Stimulated activated CD8-positive, alpha-beta memory T cell treated with anti-CD3 and anti-CD28 coated beads, Interleukin-15, amount 100 ng/mL, for 1 hour (primary cell): ENCODE data around the gene GTF3C1.

Experiments used
- DNase-seq: peaks from one replicate; pipeline ENCODE4 v3.0.0-alpha.2; 2020; ENCODE audit warnings: low read depth

Gene GTF3C1

DNA sequence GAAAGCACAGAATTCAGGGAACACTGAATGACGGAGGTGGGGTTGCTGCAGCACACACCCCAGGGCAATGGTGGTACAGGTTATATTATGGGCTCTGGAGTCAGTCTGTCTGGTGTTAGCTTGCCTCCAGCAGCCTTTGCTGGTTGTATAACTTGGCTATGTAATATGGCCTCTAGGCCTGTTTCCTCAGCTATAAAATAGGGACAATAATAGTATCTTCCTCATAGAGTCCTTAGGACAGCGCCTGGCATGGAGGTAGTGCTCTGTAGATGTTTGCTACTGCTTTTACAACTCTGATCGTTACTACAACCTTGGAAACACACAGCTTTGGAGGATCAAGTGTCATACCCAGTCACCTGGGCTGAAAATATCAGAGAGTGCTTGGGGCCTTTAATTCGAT is 31.5 kb downstream of the GTF3C1 start:
- no peak for DNase-seq

GRCh38 chr16:27517664-27518063 is 32.0 kb downstream of the GTF3C1 start:
- no peak for DNase-seq

DNA sequence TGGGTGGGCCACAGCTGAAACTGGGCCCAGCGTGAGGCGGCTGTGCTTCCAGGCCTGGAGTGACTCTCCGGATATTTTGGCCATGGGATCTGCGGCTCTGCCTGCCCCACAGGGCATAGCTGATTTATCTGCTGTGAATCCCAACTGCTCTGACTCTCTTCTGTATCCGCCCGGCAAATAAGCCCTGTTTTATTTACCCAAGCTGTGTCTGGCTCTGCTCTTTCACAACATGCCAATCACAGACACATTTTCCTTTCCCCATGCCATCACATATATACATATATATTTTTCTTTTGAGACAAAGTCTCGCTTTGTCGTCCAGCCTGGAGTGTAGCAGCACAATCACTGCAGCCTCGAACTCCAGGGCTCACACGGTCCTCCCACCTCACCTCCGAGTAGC is 33.3 kb downstream of the GTF3C1 start:
- DNase-seq: no peak

GRCh38 chr16:27515874-27516353 is 33.8 kb downstream of the GTF3C1 start:
- no peak for DNase-seq

DNA sequence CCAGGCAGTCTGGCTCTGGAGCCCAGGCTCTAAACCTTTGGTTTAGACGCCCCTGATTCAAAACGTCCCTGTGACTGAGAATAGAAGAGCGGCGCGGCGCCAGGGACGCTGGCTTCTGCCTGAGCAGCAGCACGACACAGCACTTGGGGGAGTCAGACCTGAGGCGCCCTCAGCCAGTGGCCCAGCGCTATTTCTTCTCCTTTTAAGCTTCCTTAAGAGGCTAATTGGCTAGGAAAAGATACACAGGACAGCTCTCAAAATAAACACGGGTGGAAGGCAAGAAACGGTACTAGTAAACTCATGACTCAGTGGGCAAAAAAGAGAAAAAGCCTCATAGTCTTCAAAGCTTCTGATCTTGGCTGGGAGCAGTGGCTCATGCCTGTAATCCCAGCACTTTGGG is 34.9 kb downstream of the GTF3C1 start:
- no peak for DNase-seq

- no peak for DNase-seq
Observed at GRCh38 chr16:27511657-27512448, 37.9 kb downstream of the GTF3C1 start.

DNA sequence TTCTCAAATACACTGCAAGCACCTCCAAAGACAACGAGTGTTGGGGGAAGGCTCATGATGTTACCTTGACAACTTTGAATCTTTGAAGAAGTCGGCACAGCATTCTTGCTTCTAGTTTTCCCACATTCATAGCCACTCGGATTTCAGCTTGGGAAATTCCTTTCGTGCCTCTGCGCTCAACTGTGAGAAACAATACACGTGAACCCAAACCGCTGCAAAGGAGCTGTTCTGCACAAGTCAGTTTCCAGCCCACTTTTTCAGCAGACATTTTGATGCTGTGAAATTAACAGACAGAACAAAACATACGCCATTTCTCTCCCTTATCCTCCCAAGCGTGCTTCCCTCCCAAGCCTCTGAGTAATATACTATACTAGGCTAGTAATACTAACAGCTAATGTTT is 41.2 kb downstream of the GTF3C1 start:
- no peak for DNase-seq

GRCh38 chr16:27506771-27507170 is 42.9 kb downstream of the GTF3C1 start:
- no peak for DNase-seq

- no peak for DNase-seq
Observed at GRCh38 chr16:27505297-27506236, 44.1 kb downstream of the GTF3C1 start.

DNA sequence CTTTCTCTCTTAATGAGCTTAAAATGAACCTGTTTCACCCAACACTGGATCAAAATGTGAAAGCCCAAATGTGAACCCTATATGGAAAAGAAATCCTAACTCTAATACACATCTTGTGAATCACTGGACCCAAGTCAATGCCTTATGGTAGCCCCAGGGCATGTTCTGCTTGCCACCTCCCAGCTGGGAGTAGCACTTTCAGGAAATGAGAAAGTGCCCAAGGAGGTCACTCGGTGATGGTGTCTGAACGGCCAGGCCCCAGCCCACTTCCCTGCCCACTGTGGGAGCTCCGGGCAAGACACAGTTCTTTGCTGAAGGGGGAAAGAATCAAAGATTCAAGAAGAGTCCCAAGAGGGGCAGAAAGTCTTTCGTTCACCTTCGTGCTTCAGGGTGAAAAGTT is 46.1 kb downstream of the GTF3C1 start:
- DNase-seq: no peak

GRCh38 chr16:27500801-27501200 is 48.9 kb downstream of the GTF3C1 start:
- DNase-seq: no peak

GRCh38 chr16:27499659-27500055 is 50.1 kb downstream of the GTF3C1 start:
- no peak for DNase-seq

DNA sequence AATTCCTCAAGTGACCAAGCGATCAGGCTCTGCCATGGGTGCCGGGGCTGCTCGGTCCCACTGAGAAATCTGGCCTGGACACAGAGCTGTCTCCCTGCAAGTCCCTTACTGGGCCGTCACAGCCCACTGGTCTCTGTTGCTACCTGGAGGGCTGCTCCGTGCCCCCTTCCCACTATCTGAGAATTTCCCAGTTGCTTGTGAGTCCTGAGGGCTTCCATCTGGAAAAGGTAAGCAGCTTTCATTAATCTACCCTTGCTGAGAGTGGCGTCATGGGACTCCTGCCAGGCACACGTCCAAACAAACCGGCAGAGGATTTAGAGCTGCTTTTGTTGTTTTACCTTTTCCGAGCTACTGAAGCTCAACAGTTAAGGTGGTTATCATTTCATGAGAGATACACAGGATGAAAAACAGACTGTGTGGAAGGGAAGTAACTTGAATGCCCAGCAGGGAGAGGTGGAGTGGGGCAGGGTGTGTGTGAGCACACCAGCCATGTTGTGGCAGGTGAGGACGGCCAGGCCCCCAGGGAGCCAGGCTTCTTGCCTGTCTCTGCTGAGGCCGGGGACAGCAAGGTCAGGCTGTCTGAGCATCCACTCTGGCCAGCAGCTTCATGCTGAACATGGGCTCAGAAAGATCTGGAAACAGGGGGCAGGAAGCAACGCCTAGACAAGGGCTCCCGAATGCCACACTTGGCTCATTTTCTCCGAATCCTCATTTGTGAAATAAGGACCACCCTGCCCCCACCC is 50.6 kb downstream of the GTF3C1 start:
- no peak for DNase-seq

GRCh38 chr16:27498031-27498825 is 51.5 kb downstream of the GTF3C1 start:
- DNase-seq: no peak

- DNase-seq: no peak
Observed at GRCh38 chr16:27495191-27495590, 54.5 kb downstream of the GTF3C1 start.

DNA sequence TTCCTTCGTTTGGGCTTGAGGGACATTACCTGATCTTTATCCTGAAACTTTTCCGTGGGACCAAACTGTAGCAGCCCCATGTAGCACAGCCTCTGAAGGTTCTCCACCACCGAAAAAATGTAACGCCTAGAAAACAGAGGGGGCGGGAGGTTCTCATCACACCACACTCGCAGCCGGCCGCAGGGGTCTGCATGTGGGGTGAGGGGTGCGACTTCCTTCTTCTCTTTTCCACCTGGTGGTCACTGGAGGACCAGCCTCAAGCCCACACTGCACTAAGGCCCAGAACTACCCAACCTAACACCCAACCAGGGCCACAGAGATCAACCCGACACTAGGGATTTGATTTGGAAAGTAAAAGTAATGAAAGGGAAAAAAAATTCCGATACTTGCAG is 57.1 kb downstream of the GTF3C1 start:
- DNase-seq: no peak

DNA sequence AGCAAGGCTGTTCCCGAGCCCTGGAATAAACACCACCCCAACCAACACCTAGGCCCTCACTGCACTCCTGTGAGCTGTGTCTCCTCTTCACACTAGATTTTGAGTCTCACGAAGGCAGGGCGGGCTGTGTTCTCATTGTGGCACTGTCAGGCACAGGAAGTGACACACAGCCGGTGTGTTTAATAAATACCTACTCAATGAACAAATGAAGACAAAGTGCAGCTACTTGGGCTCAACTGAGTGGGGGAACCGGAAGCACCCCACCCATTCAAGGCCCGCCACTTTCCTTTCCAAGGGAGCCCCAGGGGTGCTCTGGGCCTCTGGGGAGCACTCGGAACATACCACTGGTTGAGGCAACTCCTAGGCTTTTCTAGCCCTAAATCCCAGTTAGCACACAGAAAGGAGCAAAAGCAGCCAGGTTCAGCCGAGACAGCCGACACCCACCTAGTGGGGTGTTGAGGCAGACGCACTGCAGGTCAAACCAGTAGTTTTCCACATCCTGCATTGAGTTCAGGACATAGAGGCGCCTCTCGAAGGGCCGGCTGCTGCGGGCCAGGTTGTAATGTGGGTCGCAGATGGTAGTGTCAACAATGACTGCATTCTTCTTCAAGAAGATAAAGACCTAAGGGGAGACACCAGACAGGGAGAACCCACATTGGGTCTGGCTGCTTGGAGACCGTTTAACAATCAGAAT is 57.7 kb downstream of the GTF3C1 start:
- no peak for DNase-seq

DNA sequence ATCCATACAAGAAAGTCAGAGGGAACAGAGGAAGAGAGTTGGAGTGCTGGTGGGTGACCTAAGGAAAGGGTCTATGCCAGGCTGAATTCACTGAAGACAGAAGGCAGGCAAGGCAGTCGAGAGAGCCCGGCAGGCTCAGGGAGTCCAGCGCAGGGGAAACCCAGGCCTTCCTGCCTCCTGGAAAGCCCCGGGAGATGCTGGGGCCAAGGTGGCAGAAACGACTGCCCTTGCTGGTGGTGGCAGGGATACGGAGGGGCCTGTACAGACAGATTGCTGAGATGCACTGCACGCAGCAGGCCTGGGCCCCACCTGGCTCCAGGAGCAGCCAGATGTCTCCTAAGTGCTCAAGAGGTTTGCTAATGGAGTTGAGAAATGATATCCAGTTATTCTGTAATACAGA is 59.8 kb downstream of the GTF3C1 start:
- no peak for DNase-seq

DNA sequence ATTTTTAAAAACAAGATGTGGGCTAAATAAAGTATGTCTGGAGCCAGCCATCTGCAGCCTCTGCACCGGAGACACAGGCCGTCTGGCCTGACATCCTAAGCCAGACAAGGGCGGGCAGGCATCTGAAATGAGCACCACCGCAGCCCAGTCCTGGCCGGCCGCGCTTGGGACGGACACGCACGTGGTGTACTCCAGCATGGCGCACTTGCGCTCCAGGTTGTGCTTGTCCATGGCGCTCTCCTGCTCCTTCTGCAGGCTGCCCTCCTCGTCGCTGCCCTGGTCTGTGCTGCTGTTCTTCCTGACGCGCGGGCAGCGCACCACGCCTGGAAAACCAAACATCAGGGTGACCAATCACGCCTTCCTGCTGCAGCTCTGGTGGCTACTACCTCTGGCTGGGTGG is 60.3 kb downstream of the GTF3C1 start:
- DNase-seq: no peak

GRCh38 chr16:27486760-27487159 is 63.0 kb downstream of the GTF3C1 start:
- no peak for DNase-seq

- no peak for DNase-seq
Observed at GRCh38 chr16:27486344-27486743, 63.4 kb downstream of the GTF3C1 start.
